Neural progenitor cell (in vitro differentiated cells): ENCODE results near the gene KRT72. TPM values are rescaled to one million over a fixed set of nuclear protein-coding genes. Genes with fewer than 3 reads are reported as not detected.

ENCODE experiments used
- DNase-seq: peaks from one replicate; pipeline ENCODE4 v3.0.0-alpha.2; 2016; ENCODE audit warnings: low spot score
- H2AFZ ChIP-seq: fragments of 200-600 bp; sonication (generic); replicated peaks from 2 replicates; pipeline ENCODE4 v1.6.1; 2016; ENCODE audit warnings: antibody characterized with exemption
- H3F3A ChIP-seq: fragments of 200-600 bp; sonication (generic); 2 replicates; pipeline ENCODE4 v1.6.1; 2016; ENCODE audit warnings: antibody characterized with exemption, low read depth
- H3K27ac ChIP-seq: fragments of 200-600 bp; sonication (generic); 2 replicates; pipeline ENCODE4 v1.5.1; 2016; ENCODE audit warnings: mild to moderate bottlenecking
- H3K27me3 ChIP-seq: fragments of 200-600 bp; sonication (generic); 2 replicates; pipeline ENCODE4 v1.6.1; 2016; ENCODE audit warnings: mild to moderate bottlenecking, moderate library complexity
- H3K36me3 ChIP-seq: fragments of 200-600 bp; sonication (generic); 2 replicates; pipeline ENCODE4 v1.5.1; 2016
- H3K4me1 ChIP-seq: fragments of 200-600 bp; sonication (generic); 2 replicates; pipeline ENCODE4 v1.6.1; 2016; ENCODE audit warnings: mixed run types
- H3K4me2 ChIP-seq: fragments of 200-600 bp; sonication (generic); 2 replicates; pipeline ENCODE4 v1.6.1; 2016
- H3K4me3 ChIP-seq: fragments of 200-600 bp; sonication (generic); 2 replicates; pipeline ENCODE4 v1.5.1; 2016
- H3K79me2 ChIP-seq: fragments of 200-600 bp; sonication (generic); 2 replicates; pipeline ENCODE4 v1.6.1; 2016; ENCODE audit warnings: low read depth
- H3K9ac ChIP-seq: fragments of 200-600 bp; sonication (generic); 2 replicates; pipeline ENCODE4 v1.6.1; 2016
- H3K9me3 ChIP-seq: fragments of 200-600 bp; sonication (generic); 2 replicates; pipeline ENCODE4 v1.5.1; 2016; ENCODE audit warnings: low read depth
- H4K20me1 ChIP-seq: fragments of 200-600 bp; sonication (generic); 2 replicates; pipeline ENCODE4 v1.6.1; 2016; ENCODE audit warnings: low read depth
- H3K27ac Mint-ChIP-seq: 3 replicates; pipeline ENCODE4 v1.8.0; 2021; ENCODE audit warnings: mixed read lengths
- H3K27me3 Mint-ChIP-seq: 2 replicates; pipeline ENCODE4 v1.8.0; 2022; ENCODE audit warnings: low read depth, mild to moderate bottlenecking, inconsistent platforms, moderate library complexity, mixed read lengths; ENCODE audit not compliant: insufficient read depth
- H3K36me3 Mint-ChIP-seq: 3 replicates; pipeline ENCODE4 v1.8.0; 2021; ENCODE audit warnings: mixed read lengths
- H3K4me1 Mint-ChIP-seq: 3 replicates; pipeline ENCODE4 v1.8.0; 2021; ENCODE audit warnings: mixed read lengths
- H3K4me3 Mint-ChIP-seq: 3 replicates; pipeline ENCODE4 v1.8.0; 2021; ENCODE audit warnings: mild to moderate bottlenecking, moderate library complexity, mixed read lengths
- H3K9me3 Mint-ChIP-seq: 3 replicates; pipeline ENCODE4 v1.8.0; 2020; ENCODE audit warnings: mixed read lengths
- EZH2 ChIP-seq: fragments of 200-600 bp; sonication (generic); IDR thresholded peaks from 2 replicates; pipeline ENCODE4 v1.6.1; 2017; ENCODE audit warnings: antibody characterized with exemption, mild to moderate bottlenecking, moderate library complexity
- EZH2phosphoT487 ChIP-seq: fragments of 200-600 bp; sonication (generic); IDR thresholded peaks from 2 replicates; pipeline ENCODE4 v1.6.1; 2017; ENCODE audit warnings: antibody characterized with exemption
- total RNA-seq: library from RNA; depleted of rRNA; stranded (reverse); fragments of >200 nt; gene quantifications from 2 replicates; pipeline ENCODE4 v1.2.3, GENCODE V29; 2015; ENCODE audit warnings: low replicate concordance
- TF ChIP-seq, protein P1 (sequence below): fragments of 200-600 bp; sonication (generic); IDR thresholded peaks from 2 replicates; pipeline ENCODE4 v1.5.1; 2017; ENCODE audit warnings: antibody characterized with exemption, mild to moderate bottlenecking

KRT72 gene
- total RNA-seq, 1 donor from 2014 or later = not detected

DNA sequence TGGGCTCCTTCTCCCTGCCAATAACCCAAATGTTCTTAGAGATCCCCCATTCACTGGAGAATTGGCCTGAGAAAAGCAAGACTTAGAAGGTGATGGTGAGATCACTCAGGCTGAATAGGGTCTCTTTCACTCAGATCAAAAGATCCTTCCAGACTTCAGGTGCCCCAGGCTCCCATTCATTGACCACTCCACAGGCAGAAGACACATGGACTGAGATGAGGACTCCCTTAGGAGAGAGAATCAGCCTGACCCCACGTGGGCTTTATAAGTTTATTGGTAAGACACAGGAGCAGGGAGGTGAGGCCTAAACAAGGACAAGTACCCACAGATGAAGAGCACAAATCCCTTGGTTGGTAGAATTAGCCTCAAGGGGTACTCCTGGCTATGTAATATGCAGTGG, 6.1 kb upstream of the KRT72 start:
- no peak for TF ChIP-seq EZH2
- no peak for TF ChIP-seq EZH2phosphoT487
- Histone ChIP-seq H3F3A (no peaks in the 10 kb centered on the region), H3K4me3 (no peak overlapping the region), H3K4me1 (no peaks in the 10 kb centered on the region), H3K36me3 (no peaks in the 10 kb centered on the region), H3K4me2 (no peak overlapping the region), H3K9me3 (no peaks in the 10 kb centered on the region), H3K27me3 (peaks cover 9% of the 10 kb centered on the region), H3K79me2 (no peaks in the 10 kb centered on the region), H2AFZ (no peak overlapping the region), H3K27ac (no peak overlapping the region), H3K9ac (no peak overlapping the region), H4K20me1 (no peaks in the 10 kb centered on the region)
- H3K9me3 Mint-ChIP-seq = no peaks in the 10 kb centered on the region
- H3K27ac Mint-ChIP-seq = no peak overlapping the region
- H3K4me3 Mint-ChIP-seq = no peak overlapping the region
- no peaks in the 10 kb centered on the region for H3K36me3 Mint-ChIP-seq
- H3K27me3 Mint-ChIP-seq = peaks cover 3% of the 10 kb centered on the region
- no peak for DNase-seq
- no peaks in the 10 kb centered on the region for H3K4me1 Mint-ChIP-seq

DNA sequence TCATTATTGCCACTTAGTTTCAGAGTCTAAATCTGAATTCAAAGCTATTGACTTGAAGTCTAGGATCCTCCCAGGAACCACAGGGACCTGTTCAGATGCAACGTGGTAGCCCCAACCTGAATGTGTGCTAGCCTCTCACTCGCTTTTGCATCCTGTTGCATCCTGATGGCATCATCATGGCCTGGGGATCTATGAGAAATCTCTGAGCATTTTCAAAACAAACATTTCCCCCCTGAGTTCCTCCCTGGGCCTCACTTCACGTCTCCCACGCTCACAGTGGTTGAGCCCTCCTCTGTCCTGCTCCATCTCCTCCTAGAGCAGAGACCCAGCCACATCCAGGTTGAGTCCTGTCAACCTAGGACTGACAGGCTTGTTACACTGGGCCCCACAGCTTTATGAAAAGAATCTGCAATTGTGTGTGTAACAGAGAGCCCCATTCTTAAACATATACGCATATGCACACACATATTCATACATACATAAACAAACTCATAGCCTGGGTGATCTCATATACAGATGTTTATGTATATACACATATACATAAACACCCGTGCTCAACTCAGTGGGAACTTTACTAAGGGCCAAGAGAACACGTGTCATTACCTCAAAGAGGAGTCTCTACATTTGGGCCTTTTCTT, 5.4 kb upstream of the KRT72 start:
- H3K4me2 ChIP-seq = no peak overlapping the region
- H3K36me3 Mint-ChIP-seq = no peaks in the 10 kb centered on the region
- H3K79me2 ChIP-seq = no peaks in the 10 kb centered on the region
- H3K4me1 ChIP-seq = no peaks in the 10 kb centered on the region
- DNase-seq = no peak
- H3K27me3 ChIP-seq = peaks cover 9% of the 10 kb centered on the region
- no peak overlapping the region for H3K27ac Mint-ChIP-seq
- H3K4me1 Mint-ChIP-seq = no peaks in the 10 kb centered on the region
- no peaks in the 10 kb centered on the region for H3K9me3 ChIP-seq
- H3K9me3 Mint-ChIP-seq = no peaks in the 10 kb centered on the region
- no peak overlapping the region for H3K9ac ChIP-seq
- H3F3A ChIP-seq = no peaks in the 10 kb centered on the region
- TF ChIP-seq EZH2phosphoT487 (no peak), EZH2 (no peak)
- TF ChIP-seq, protein P1, sequence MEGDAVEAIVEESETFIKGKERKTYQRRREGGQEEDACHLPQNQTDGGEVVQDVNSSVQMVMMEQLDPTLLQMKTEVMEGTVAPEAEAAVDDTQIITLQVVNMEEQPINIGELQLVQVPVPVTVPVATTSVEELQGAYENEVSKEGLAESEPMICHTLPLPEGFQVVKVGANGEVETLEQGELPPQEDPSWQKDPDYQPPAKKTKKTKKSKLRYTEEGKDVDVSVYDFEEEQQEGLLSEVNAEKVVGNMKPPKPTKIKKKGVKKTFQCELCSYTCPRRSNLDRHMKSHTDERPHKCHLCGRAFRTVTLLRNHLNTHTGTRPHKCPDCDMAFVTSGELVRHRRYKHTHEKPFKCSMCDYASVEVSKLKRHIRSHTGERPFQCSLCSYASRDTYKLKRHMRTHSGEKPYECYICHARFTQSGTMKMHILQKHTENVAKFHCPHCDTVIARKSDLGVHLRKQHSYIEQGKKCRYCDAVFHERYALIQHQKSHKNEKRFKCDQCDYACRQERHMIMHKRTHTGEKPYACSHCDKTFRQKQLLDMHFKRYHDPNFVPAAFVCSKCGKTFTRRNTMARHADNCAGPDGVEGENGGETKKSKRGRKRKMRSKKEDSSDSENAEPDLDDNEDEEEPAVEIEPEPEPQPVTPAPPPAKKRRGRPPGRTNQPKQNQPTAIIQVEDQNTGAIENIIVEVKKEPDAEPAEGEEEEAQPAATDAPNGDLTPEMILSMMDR = no peak
- no peaks in the 10 kb centered on the region for H4K20me1 ChIP-seq
- no peak overlapping the region for H3K4me3 ChIP-seq
- no peak overlapping the region for H3K27ac ChIP-seq
- H3K27me3 Mint-ChIP-seq = peaks cover 5% of the 10 kb centered on the region
- no peak overlapping the region for H2AFZ ChIP-seq
- no peaks in the 10 kb centered on the region for H3K36me3 ChIP-seq
- H3K4me3 Mint-ChIP-seq = no peak overlapping the region

DNA sequence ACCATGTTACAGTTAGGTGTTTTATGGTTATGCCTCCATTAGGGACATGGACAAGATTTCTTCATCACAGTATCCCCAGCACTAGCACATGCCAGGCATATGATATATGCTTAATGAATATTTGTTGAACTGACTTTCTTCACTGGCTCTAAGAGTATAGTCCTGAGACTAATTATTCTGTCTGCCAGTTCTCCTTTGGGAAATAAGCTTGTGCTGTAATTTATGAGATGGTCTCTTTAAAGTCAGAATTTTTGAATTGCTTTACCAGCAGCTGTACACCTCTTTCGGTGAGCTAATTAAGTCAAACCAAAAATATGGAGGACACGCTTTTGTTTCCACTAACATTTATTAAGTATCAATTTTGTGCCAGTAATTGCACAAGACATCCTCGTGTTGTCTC, 4.8 kb upstream of the KRT72 start:
- Histone ChIP-seq H3K27me3 (peaks cover 7% of the 10 kb centered on the region), H3K36me3 (no peaks in the 10 kb centered on the region), H3K4me3 (no peak overlapping the region), H3K9ac (no peak overlapping the region), H2AFZ (no peak overlapping the region), H4K20me1 (no peaks in the 10 kb centered on the region), H3K4me1 (no peaks in the 10 kb centered on the region), H3K9me3 (no peaks in the 10 kb centered on the region), H3K4me2 (no peak overlapping the region), H3K27ac (no peak overlapping the region), H3F3A (no peaks in the 10 kb centered on the region), H3K79me2 (no peaks in the 10 kb centered on the region)
- Mint-ChIP-seq H3K4me1 (no peaks in the 10 kb centered on the region), H3K27ac (no peak overlapping the region), H3K36me3 (no peaks in the 10 kb centered on the region), H3K9me3 (no peaks in the 10 kb centered on the region), H3K4me3 (no peak overlapping the region), H3K27me3 (peaks cover 5% of the 10 kb centered on the region)
- TF ChIP-seq EZH2 = no peak
- TF ChIP-seq EZH2phosphoT487 = no peak
- no peak for DNase-seq

DNA sequence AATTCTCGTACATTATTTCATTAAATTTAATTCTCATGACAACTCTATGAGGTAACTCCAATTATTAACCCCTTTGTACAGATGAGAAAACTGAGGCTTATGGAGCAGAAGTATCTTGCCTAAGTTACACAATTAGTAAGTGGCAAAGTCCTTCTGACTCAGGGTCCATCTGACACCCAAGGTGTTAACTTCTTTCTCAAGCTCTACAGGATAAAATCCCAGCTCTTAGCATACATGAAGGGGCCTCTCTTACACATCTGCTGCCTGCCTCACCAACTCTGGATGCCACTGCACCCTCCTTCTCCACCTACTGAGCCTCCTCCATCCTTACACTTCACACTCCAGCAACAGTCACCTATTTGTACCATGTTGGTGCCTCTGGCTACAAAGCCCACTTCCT, 4.3 kb upstream of the KRT72 start:
- H3F3A ChIP-seq = no peaks in the 10 kb centered on the region
- no peak overlapping the region for H3K27ac ChIP-seq
- no peaks in the 10 kb centered on the region for H4K20me1 ChIP-seq
- no peak overlapping the region for H3K4me2 ChIP-seq
- no peaks in the 10 kb centered on the region for H3K79me2 ChIP-seq
- H3K9me3 ChIP-seq = no peaks in the 10 kb centered on the region
- peaks cover 5% of the 10 kb centered on the region for H3K27me3 Mint-ChIP-seq
- TF ChIP-seq EZH2 (no peak), EZH2phosphoT487 (no peak)
- TF ChIP-seq, protein P1 = no peak
- peaks cover 1% of the 10 kb centered on the region for H3K27me3 ChIP-seq
- no peak overlapping the region for H2AFZ ChIP-seq
- no peak overlapping the region for H3K4me3 ChIP-seq
- H3K4me1 Mint-ChIP-seq = no peaks in the 10 kb centered on the region
- H3K9me3 Mint-ChIP-seq = no peaks in the 10 kb centered on the region
- no peaks in the 10 kb centered on the region for H3K36me3 Mint-ChIP-seq
- H3K9ac ChIP-seq = no peak overlapping the region
- no peaks in the 10 kb centered on the region for H3K4me1 ChIP-seq
- no peak overlapping the region for H3K27ac Mint-ChIP-seq
- DNase-seq = no peak
- no peaks in the 10 kb centered on the region for H3K36me3 ChIP-seq
- H3K4me3 Mint-ChIP-seq = no peak overlapping the region
